Measurements from ENCODE around the gene DLGAP1. TPM values are rescaled to one million over a fixed set of nuclear protein-coding genes. Genes with fewer than 3 reads are reported as not detected.

Gene DLGAP1
- polyA plus RNA-seq, 6 donors from 2014 or later = 0.32 TPM; not detected in 5

DNA sequence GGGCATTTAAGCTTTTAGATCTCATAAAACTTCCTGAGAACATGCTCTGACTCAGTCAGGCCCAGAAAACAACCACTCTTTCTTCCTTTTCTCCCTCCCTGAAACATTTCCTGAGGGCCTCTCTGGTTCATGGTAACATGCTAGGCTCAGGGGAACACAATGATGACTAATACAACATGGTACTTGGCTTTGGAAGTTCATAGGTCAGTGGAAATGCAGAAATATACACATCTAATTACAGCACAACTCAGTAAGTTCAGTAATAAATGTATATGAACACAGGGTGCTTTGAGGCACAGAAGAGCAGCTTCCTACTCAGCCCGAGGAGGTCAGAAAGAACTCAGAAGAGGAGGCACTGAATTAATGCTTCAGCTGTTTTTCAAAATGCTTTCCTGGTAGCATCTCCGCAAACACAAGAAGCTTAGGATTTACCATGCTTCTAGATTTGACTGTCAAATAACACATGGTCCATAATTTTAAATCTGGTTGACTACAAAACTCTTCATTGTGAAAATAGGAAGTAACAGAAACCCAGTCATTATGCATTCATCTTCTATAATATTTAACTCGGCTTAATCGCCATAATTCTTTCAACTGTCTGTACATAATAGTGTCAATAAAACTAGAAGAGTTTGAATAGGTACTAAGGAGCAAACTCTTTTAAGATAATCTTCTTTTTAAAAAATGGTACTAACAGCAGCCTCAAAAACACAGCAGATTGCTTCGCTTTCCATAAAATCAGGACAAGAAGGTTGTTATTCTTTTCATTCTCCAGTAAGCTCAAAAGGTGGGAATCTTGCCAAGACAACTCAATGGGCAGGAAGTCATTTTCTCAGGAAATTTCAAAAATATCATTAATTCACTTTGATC lies 251.3 kb downstream of the DLGAP1 start:
- no peaks in the 10 kb centered on the region for H3K27me3 Mint-ChIP-seq
- peaks cover 0 to 20% (median 4%) of the 10 kb centered on the region in 7 donors for H3K9me3 Mint-ChIP-seq
- no peaks in the 10 kb centered on the region for H3K36me3 Mint-ChIP-seq
- H3K4me3 Mint-ChIP-seq = no peak overlapping the region
- DNase-seq (no peak), ATAC-seq (ENCODE audit: low read depth in 2 of 2) (no peak)
- H3K27ac Mint-ChIP-seq = no peak overlapping the region
- no peaks in the 10 kb centered on the region for H3K4me1 Mint-ChIP-seq

DNA sequence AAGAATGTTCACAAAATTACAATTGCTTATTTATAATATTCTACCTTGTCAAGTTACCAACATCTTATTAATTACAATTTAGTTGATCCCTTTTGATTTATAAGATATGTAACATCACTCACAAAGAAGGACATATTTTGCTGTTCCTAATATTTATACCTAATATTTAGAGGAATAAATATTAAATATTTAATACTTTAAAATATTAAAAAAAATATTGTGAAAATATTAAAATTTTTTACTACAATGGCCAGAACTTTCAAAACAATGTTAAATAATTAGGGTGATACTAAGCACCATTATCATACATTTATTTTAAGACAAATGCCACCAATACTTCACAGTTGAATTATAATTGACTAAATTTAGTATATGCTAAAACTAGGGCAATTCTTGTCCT lies 254.7 kb downstream of the DLGAP1 start:
- H3K36me3 Mint-ChIP-seq = no peaks in the 10 kb centered on the region
- H3K9me3 Mint-ChIP-seq = peaks cover 0 to 13% (median 5%) of the 10 kb centered on the region in 7 donors
- H3K27me3 Mint-ChIP-seq = no peaks in the 10 kb centered on the region
- no peaks in the 10 kb centered on the region for H3K4me1 Mint-ChIP-seq
- ATAC-seq (ENCODE audit: low read depth in 2 of 2) = no peak
- no peak overlapping the region for H3K27ac Mint-ChIP-seq
- no peak for DNase-seq
- H3K4me3 Mint-ChIP-seq = no peak overlapping the region

- Mint-ChIP-seq H3K36me3 (no peaks in the 10 kb centered on the region), H3K9me3 (peaks cover 0 to 8% (median 5%) of the 10 kb centered on the region in 7 donors)
- no peak for ATAC-seq (ENCODE audit: low read depth in 2 of 2)
Measured at GRCh38 chr18:4198956-4199355, 256.2 kb downstream of the DLGAP1 start.

DNA sequence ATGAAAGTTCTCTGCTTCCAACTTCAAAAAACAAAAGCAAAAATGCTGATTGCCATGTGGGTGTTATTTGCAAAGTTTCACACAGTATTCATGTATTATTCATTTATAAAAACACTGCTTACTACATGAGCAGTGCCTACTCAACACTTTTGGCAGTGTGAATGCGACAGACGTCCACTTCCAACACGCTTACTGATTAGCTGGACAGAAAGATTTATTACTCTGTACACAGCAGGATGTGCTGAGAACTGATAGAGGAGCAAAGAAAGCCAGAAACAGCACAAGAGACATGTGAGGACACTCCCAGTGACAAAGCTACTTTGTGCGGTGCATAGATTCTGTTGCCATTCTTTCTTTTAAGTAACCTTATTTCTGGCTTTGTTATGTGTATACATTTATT lies 258.8 kb downstream of the DLGAP1 start:
- Mint-ChIP-seq H3K4me3 (no peak overlapping the region), H3K4me1 (no peaks in the 10 kb centered on the region), H3K36me3 (no peaks in the 10 kb centered on the region), H3K27ac (no peak overlapping the region), H3K27me3 (no peaks in the 10 kb centered on the region), H3K9me3 (peaks cover 0 to 8% (median 2%) of the 10 kb centered on the region in 7 donors)
- DNase-seq (no peak), ATAC-seq (ENCODE audit: low read depth in 2 of 2) (no peak)

More at GRCh38 chr18:4198956-4199355, 256.2 kb downstream of the DLGAP1 start:
- no peak for DNase-seq
- H3K4me1 Mint-ChIP-seq = no peaks in the 10 kb centered on the region
- H3K27ac Mint-ChIP-seq = no peak overlapping the region
- H3K4me3 Mint-ChIP-seq = no peak overlapping the region
- no peaks in the 10 kb centered on the region for H3K27me3 Mint-ChIP-seq

GRCh38 chr18:4193086-4193485 lies 262.0 kb downstream of the DLGAP1 start:
- H3K4me3 Mint-ChIP-seq = no peak overlapping the region
- H3K27me3 Mint-ChIP-seq = no peaks in the 10 kb centered on the region
- no peak for ATAC-seq (ENCODE audit: low read depth in 2 of 2)
- no peaks in the 10 kb centered on the region for H3K36me3 Mint-ChIP-seq
- H3K27ac Mint-ChIP-seq = no peak overlapping the region
- DNase-seq = no peak
- H3K9me3 Mint-ChIP-seq = peaks cover 0 to 8% (median 2%) of the 10 kb centered on the region in 7 donors
- H3K4me1 Mint-ChIP-seq = no peaks in the 10 kb centered on the region

GRCh38 chr18:4181882-4182568 lies 273.1 kb downstream of the DLGAP1 start:
- DNase-seq (no peak), ATAC-seq (ENCODE audit: low read depth in 2 of 2) (no peak)
- no peaks in the 10 kb centered on the region for H3K27me3 Mint-ChIP-seq
- H3K4me1 Mint-ChIP-seq = no peaks in the 10 kb centered on the region
- H3K36me3 Mint-ChIP-seq = no peaks in the 10 kb centered on the region
- H3K27ac Mint-ChIP-seq = no peak overlapping the region
- H3K4me3 Mint-ChIP-seq = no peak overlapping the region
- peaks cover 0 to 18% (median 7%) of the 10 kb centered on the region in 7 donors for H3K9me3 Mint-ChIP-seq

GRCh38 chr18:4181086-4181485 lies 274.0 kb downstream of the DLGAP1 start:
- Mint-ChIP-seq H3K27me3 (no peaks in the 10 kb centered on the region), H3K36me3 (no peaks in the 10 kb centered on the region), H3K9me3 (peaks cover 0 to 17% (median 5%) of the 10 kb centered on the region in 7 donors), H3K4me3 (no peak overlapping the region), H3K27ac (no peak overlapping the region), H3K4me1 (no peaks in the 10 kb centered on the region)
- ATAC-seq (ENCODE audit: low read depth in 2 of 2) (no peak), DNase-seq (no peak)

DNA sequence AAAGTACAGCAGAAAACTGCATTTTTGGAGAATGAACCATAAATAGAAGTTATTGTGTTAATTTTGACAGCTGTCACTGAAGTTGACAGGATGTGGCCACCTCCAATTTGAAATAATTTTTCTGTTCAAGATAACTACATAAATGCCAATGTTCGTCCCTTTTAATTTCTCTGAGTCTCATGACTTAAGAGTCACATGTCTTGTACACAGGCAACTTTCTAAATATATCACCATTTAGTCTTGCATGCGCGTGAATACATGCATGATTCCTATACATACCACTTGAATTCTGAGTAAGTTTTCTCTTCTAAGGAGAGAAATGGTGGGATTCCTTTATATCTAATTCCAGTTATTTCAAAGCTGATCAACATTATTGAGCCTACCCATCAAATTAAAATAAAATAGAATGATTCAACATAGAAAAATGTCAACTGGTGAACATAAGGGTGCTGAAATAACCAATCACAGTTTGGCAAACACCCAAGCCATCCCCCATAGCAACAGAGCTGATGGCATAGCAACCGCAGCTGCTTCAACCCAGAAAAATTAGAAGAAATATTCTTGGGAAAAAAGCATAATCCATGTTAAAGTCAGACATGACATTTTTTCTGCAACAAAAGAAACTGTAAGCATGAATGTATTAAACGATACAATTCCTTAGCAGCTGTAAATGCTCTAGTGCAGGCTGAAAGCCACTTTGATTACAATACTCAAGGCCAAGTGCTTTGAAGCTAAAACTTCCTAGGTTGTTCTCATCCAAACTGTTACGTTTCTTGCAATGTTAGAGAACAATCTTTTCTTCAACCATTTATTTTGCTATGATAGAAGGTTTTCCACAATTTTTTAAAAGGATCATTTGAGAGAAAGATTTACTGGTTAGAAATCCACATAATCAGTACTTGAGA lies 282.7 kb downstream of the DLGAP1 start:
- Mint-ChIP-seq H3K9me3 (peaks cover 0 to 8% (median 6%) of the 10 kb centered on the region in 7 donors), H3K4me3 (no peak overlapping the region), H3K36me3 (no peaks in the 10 kb centered on the region), H3K27me3 (no peaks in the 10 kb centered on the region), H3K4me1 (no peaks in the 10 kb centered on the region), H3K27ac (no peak overlapping the region)
- DNase-seq (no peak), ATAC-seq (ENCODE audit: low read depth in 2 of 2) (no peak)

DNA sequence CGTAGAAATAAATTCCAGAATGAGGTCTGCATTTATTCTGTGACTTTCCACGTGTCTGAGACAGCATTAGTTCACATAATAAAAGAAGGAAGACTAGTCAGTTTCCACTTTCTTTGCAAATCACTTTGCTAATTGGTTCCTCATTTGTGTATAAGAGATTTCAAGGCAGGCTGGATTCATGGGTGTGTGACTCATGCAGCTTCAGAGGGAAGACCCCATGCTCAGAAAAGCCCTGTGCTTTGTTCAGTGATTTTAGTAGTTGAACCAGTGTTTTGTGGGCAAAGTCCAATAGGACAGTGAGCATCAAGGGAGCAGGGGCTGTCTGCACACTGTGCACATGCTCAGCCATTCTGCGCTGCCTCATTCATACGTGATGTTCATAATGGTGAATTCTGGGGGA lies 297.8 kb downstream of the DLGAP1 start:
- ATAC-seq (ENCODE audit: low read depth in 2 of 2) (no peak), DNase-seq (no peak)
- peaks cover 0 to 7% (median 3%) of the 10 kb centered on the region in 7 donors for H3K9me3 Mint-ChIP-seq
- no peaks in the 10 kb centered on the region for H3K36me3 Mint-ChIP-seq
- H3K27ac Mint-ChIP-seq = no peak overlapping the region
- no peaks in the 10 kb centered on the region for H3K27me3 Mint-ChIP-seq
- H3K4me3 Mint-ChIP-seq = no peak overlapping the region
- H3K4me1 Mint-ChIP-seq = no peaks in the 10 kb centered on the region

DNA sequence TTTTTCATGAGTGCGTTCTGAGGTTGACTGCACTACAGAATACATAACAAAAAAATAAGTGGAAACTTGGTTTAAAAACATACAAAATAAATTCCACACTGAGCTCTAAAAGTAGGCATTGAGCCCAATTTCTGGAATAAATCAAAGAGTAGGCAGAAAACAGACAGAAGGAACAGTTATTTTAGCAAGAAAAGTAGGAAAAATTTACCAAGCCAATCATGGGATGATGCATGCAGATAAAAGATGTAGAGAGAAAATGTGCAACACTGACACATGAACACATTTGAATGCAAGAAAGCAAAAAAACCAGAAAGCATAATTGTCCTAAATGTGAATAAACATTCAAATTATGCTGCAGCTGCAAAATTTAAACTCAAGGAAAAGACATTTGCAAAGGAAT lies 308.3 kb downstream of the DLGAP1 start:
- peaks cover 0 to 4% (median 2%) of the 10 kb centered on the region in 7 donors for H3K9me3 Mint-ChIP-seq
- H3K4me1 Mint-ChIP-seq = no peaks in the 10 kb centered on the region
- H3K27me3 Mint-ChIP-seq = peaks cover 0 to 4% (median 0%) of the 10 kb centered on the region in 3 donors
- DNase-seq (no peak), ATAC-seq (ENCODE audit: low read depth in 2 of 2) (no peak)
- no peak overlapping the region for H3K27ac Mint-ChIP-seq
- H3K4me3 Mint-ChIP-seq = no peak overlapping the region
- no peaks in the 10 kb centered on the region for H3K36me3 Mint-ChIP-seq

- no peak for DNase-seq
- Mint-ChIP-seq H3K4me1 (no peaks in the 10 kb centered on the region), H3K4me3 (no peak overlapping the region), H3K36me3 (no peaks in the 10 kb centered on the region), H3K27ac (no peak overlapping the region), H3K9me3 (peaks cover 0 to 9% (median 0%) of the 10 kb centered on the region in 7 donors), H3K27me3 (no peaks in the 10 kb centered on the region)
- no peak for ATAC-seq (ENCODE audit: low read depth in 2 of 2)
Measured at GRCh38 chr18:4144201-4144600, 310.9 kb downstream of the DLGAP1 start.

- ATAC-seq (ENCODE audit: low read depth in 2 of 2) = no peak
- Mint-ChIP-seq H3K4me3 (no peak overlapping the region), H3K36me3 (no peaks in the 10 kb centered on the region), H3K27me3 (no peaks in the 10 kb centered on the region), H3K4me1 (no peaks in the 10 kb centered on the region), H3K9me3 (peaks cover 0 to 9% (median 2%) of the 10 kb centered on the region in 7 donors), H3K27ac (no peak overlapping the region)
- no peak for DNase-seq
Measured at GRCh38 chr18:4143585-4143984, 311.5 kb downstream of the DLGAP1 start.

DNA sequence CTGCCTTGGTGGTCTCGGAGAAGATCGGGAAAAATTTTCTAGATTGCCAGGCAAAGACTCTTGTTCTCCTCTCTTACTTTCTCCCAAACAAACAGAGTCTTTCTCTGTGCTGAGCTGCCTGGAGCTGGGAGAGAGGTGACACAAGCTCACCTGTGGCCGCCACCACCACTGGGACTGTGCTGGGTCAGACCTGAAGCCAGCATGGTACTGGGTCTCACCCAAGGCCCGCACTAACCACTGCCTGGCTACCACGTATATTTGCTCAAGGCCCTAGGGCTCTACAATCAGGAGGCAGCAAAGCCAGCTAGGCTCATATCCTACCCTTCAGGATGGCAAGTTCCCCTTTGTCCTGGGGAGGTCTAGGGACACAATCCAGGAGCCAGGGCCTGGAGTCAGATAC lies 312.2 kb downstream of the DLGAP1 start:
- Mint-ChIP-seq H3K36me3 (no peaks in the 10 kb centered on the region), H3K4me1 (no peaks in the 10 kb centered on the region), H3K4me3 (no peak overlapping the region), H3K9me3 (peaks cover under 1 to 9% (median 4%) of the 10 kb centered on the region in 7 donors), H3K27ac (no peak overlapping the region), H3K27me3 (no peaks in the 10 kb centered on the region)
- ATAC-seq (ENCODE audit: low read depth in 2 of 2) (no peak), DNase-seq (no peak)
